B cell (primary cell): ENCODE measurements around the gene NDUFAB1. TPM values are rescaled to one million over a fixed set of nuclear protein-coding genes. Genes with fewer than 3 reads are reported as not detected.

ENCODE experiments used
- ATAC-seq: fragments of 200-7000 bp; cut with Tn5 transposase; one replicate; pipeline ENCODE4 v1.10.0; 2021; ENCODE audit warnings: low read depth, mild to moderate bottlenecking, moderate number of reproducible peaks, moderate library complexity
- CTCF ChIA-PET: fragments of 350-600 bp; sonication (Branson Sonifier 250); formaldehyde crosslinking; loops from one replicate; lab custom pipeline; 2021; ENCODE audit warnings: antibody characterized with exemption, inconsistent platforms; lab: Charles Lee
- POLR2A ChIA-PET: fragments of 350-600 bp; sonication (Branson Sonifier 250); formaldehyde crosslinking; loops from one replicate; lab custom pipeline; 2021; ENCODE audit warnings: antibody characterized with exemption; lab: Charles Lee
- DNase-seq: peaks from one replicate; pipeline ENCODE4 v3.0.0; 2013
- H2AFZ ChIP-seq: 2 replicates; pipeline ENCODE4 v1.6.1; 2012; ENCODE audit warnings: mild to moderate bottlenecking, low read depth, low read length; ENCODE audit not compliant: insufficient read depth, poor library complexity, severe bottlenecking
- H3K27ac ChIP-seq, 2 donors: 1 replicate in 1 of 2; 2 replicates in 1 of 2; pipeline ENCODE4 v1.5.1; 2012 to 2013; ENCODE audit warnings: low read length in 2 of 2, mild to moderate bottlenecking in 2 of 2, moderate library complexity in 1 of 2
- H3K27me3 ChIP-seq, 4 experiments: fragments of 200-600 bp in 1 of 4; sonication (generic) in 1 of 4; replicated peaks in 1 of 4; 1 replicate in 2 of 4; 2 replicates in 2 of 4; pipeline versions ENCODE4 v1.6.1 to v1.7.0; 2013 to 2016; ENCODE audit warnings: low read length in 3 of 4, mild to moderate bottlenecking in 2 of 4, mixed read lengths in 1 of 4, moderate library complexity in 1 of 4; ENCODE audit not compliant: insufficient read depth in 4 of 4, control insufficient read depth in 3 of 4; ENCODE audit errors: control extremely low read depth in 1 of 4
- H3K36me3 ChIP-seq, 2 experiments: replicated peaks in 1 of 2; 1 replicate in 1 of 2; 2 replicates in 1 of 2; pipeline versions ENCODE4 v1.6.1 to v1.7.1; 2013; ENCODE audit warnings: low read length in 1 of 2; ENCODE audit not compliant: insufficient read depth in 2 of 2, control insufficient read depth in 1 of 2; ENCODE audit errors: control extremely low read depth in 1 of 2, extremely low read depth in 1 of 2
- H3K4me1 ChIP-seq, 2 donors: fragments of 200-600 bp in 1 of 2; sonication (generic) in 1 of 2; 1 replicate in 1 of 2; 2 replicates in 1 of 2; pipeline versions ENCODE4 v1.5.1 to v1.6.1; 2013 to 2017; ENCODE audit warnings: low read length in 2 of 2; ENCODE audit not compliant: control insufficient read depth in 2 of 2, insufficient read depth in 2 of 2
- H3K4me2 ChIP-seq: replicated peaks from 2 replicates; pipeline ENCODE3; 2012; ENCODE audit warnings: mild to moderate bottlenecking, low read depth, low read length; ENCODE audit not compliant: poor library complexity, severe bottlenecking
- H3K4me3 ChIP-seq, 5 experiments: fragments of 200-600 bp in 1 of 5; sonication (generic) in 1 of 5; 1 replicate in 3 of 5; 2 replicates in 2 of 5; pipeline versions ENCODE4 v1.5.1 to v1.7.0; 2011 to 2016; ENCODE audit warnings: low read length in 4 of 5, mild to moderate bottlenecking in 4 of 5, low read depth in 2 of 5, control low read depth in 1 of 5, moderate library complexity in 1 of 5; ENCODE audit not compliant: insufficient read depth in 1 of 5; ENCODE audit errors: control extremely low read depth in 1 of 5, extremely low read depth in 1 of 5
- H3K79me2 ChIP-seq: fragments of 200-600 bp; sonication (generic); one replicate; pipeline ENCODE4 v1.6.0; 2016; ENCODE audit warnings: low read length; ENCODE audit not compliant: control insufficient read depth, insufficient read depth
- H3K9ac ChIP-seq: fragments of 200-600 bp; sonication (generic); 2 replicates; pipeline ENCODE4 v1.6.1; 2017; ENCODE audit warnings: mild to moderate bottlenecking, low read length, moderate library complexity
- H3K9me3 ChIP-seq, 3 donors: one replicate each; pipeline versions ENCODE4 v1.6.1 to v1.7.1; 2013; ENCODE audit warnings: low read length in 2 of 3; ENCODE audit not compliant: control insufficient read depth in 2 of 3, insufficient read depth in 1 of 3; ENCODE audit errors: control extremely low read depth in 1 of 3
- H4K20me1 ChIP-seq: 2 replicates; pipeline ENCODE4 v1.6.0; 2012; ENCODE audit warnings: mild to moderate bottlenecking, low read length; ENCODE audit not compliant: insufficient read depth, control insufficient read depth, poor library complexity, severe bottlenecking
- H3K27ac Mint-ChIP-seq: one replicate; pipeline ENCODE4 v1.8.0; 2021; ENCODE audit warnings: mixed read lengths
- H3K27me3 Mint-ChIP-seq: one replicate; pipeline ENCODE4 v1.8.0; 2021; ENCODE audit warnings: mixed read lengths
- H3K4me1 Mint-ChIP-seq: one replicate; pipeline ENCODE4 v1.8.0; 2021; ENCODE audit warnings: mixed read lengths
- H3K4me3 Mint-ChIP-seq: one replicate; pipeline ENCODE4 v1.8.0; 2021; ENCODE audit warnings: mixed read lengths
- H3K9me3 Mint-ChIP-seq: one replicate; pipeline ENCODE4 v1.8.0; 2022; ENCODE audit warnings: mixed read lengths; ENCODE audit not compliant: insufficient read depth
- EZH2 ChIP-seq: IDR thresholded peaks from 2 replicates; pipeline ENCODE4 v1.6.1; 2012; ENCODE audit warnings: borderline replicate concordance, low read depth, mild to moderate bottlenecking, moderate library complexity, low read length; ENCODE audit not compliant: insufficient read depth, poor library complexity, severe bottlenecking
- WGBS: methylation state at CpG from one replicate; pipeline ENCODE4 v1.1.5; 2013; ENCODE audit warnings: missing lambda C conversion rate; ENCODE audit not compliant: insufficient coverage; 5-methylcytosine and 5-hydroxymethylcytosine counted together
- intact Hi-C: fragments of 100-400 bp; cut with micrococcal nuclease; formaldehyde crosslinking; loops from one replicate; pipeline ENCODE4 v1.10.0; 2022
- polyA plus RNA-seq: library from polyadenylated mRNA; depleted of rRNA; stranded (reverse); fragments of >200 nt; gene quantifications from 2 replicates; pipeline ENCODE4 v1.2.3, GENCODE V29; 2012
- total RNA-seq, 2 donors: library from RNA; stranded (reverse); fragments of 120-200 nt in 1 of 2; gene quantifications; 1 replicate in 1 of 2; 2 replicates in 1 of 2; pipeline versions ENCODE4 v1.2.3 to v1.2.4, GENCODE V29; 2013 to 2022
- TF ChIP-seq, protein P1 (sequence below): fragments of 200-600 bp; IDR thresholded peaks from one replicate; pipeline ENCODE4 v1.8.0; 2022; ENCODE audit warnings: antibody characterized with exemption, mild to moderate bottlenecking

NDUFAB1 gene
- total and polyA plus RNA-seq, 2 donors (not counting 1 experiment from before 2014, with no cell fraction given), result 33.6 to 39.3 TPM

DNA sequence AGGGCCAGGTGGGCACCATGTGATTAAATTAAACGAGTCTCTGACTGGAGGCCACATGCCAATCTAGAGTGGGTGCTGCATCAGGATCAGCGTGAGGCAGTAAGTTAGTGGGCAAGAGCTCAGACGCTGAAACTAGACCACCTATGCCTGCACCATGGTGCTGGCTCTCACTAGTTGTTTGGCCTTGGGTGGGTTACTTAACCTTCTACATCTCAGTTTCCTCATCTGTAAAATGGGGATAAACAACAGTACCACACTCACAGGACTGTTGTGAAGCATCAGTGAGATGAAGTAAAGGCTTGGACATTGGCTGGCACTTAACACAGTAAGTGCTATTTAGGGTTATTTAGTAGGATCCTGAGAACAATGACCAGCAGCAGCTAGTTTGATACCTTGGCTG lies 5.9 kb downstream of the NDUFAB1 start:
- 88% methylated on average over 1 of the region's 3 CpGs for WGBS
- Histone ChIP-seq H3K9ac (no peak overlapping the region), H3K27me3 (no peaks in the 10 kb centered on the region), H3K9me3 (no peaks in the 10 kb centered on the region), H4K20me1 (peaks cover 78% of the 10 kb centered on the region), H3K27ac (no peak overlapping the region), H3K4me1 (peaks cover 7% of the 10 kb centered on the region in 2 donors), H3K36me3 (peaks cover 0 to 68% of the 10 kb centered on the region in 2 experiments), H3K79me2 (peaks cover 83% of the 10 kb centered on the region), H3K4me3 (no peak overlapping the region), H2AFZ (no peak overlapping the region), H3K4me2 (no peak overlapping the region)
- Mint-ChIP-seq H3K4me3 (no peak overlapping the region), H3K4me1 (peaks cover 12% of the 10 kb centered on the region), H3K9me3 (no peaks in the 10 kb centered on the region), H3K27ac (no peak overlapping the region), H3K27me3 (no peaks in the 10 kb centered on the region)
- TF ChIP-seq, protein P1, sequence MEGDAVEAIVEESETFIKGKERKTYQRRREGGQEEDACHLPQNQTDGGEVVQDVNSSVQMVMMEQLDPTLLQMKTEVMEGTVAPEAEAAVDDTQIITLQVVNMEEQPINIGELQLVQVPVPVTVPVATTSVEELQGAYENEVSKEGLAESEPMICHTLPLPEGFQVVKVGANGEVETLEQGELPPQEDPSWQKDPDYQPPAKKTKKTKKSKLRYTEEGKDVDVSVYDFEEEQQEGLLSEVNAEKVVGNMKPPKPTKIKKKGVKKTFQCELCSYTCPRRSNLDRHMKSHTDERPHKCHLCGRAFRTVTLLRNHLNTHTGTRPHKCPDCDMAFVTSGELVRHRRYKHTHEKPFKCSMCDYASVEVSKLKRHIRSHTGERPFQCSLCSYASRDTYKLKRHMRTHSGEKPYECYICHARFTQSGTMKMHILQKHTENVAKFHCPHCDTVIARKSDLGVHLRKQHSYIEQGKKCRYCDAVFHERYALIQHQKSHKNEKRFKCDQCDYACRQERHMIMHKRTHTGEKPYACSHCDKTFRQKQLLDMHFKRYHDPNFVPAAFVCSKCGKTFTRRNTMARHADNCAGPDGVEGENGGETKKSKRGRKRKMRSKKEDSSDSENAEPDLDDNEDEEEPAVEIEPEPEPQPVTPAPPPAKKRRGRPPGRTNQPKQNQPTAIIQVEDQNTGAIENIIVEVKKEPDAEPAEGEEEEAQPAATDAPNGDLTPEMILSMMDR, result no peak
- no peak for ATAC-seq
- DNase-seq, result no peak
- intact Hi-C loops, result no loop called here
- POLR2A ChIA-PET, result no interaction called here
- CTCF ChIA-PET, result interaction anchor here (1.3 kb wide), 2 partner anchors 32 to 88 kb away, joined by 3 read pairs; partner anchors contain the start of gene UBFD1

DNA sequence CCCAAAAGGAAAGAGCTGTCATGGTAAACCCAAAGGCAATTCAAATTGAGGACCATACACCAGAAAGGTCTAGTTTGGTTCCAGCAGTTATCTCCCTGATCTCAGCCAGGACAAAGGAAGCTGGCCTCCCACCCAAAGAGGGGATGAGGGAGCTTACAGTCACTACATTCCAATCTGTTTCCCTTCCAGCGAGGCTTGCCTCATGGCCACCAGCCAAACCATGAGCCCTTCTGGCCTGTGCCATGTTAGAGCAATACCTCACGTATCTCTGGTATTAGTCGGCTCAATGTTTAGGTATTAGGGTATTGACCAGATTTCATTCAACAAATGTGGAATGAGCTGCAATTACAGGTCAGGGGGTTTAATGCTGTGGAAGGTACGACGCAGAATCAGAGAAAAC lies 8.4 kb downstream of the NDUFAB1 start:
- CTCF ChIA-PET, result no interaction called here
- Histone ChIP-seq H3K4me3 (no peak overlapping the region), H3K4me1 (no peaks in the 10 kb centered on the region), H3K9ac (no peak overlapping the region), H4K20me1 (peaks cover 60% of the 10 kb centered on the region), H3K4me2 (no peak overlapping the region), H3K36me3 (peaks cover 0 to 74% of the 10 kb centered on the region in 2 experiments), H3K9me3 (no peaks in the 10 kb centered on the region), H3K27ac (no peak overlapping the region), H2AFZ (no peak overlapping the region), H3K79me2 (peaks cover 60% of the 10 kb centered on the region), H3K27me3 (no peaks in the 10 kb centered on the region)
- TF ChIP-seq EZH2, result no peak
- TF ChIP-seq, protein P1, result no peak
- ATAC-seq, result no peak
- intact Hi-C loops, result no loop called here
- Mint-ChIP-seq H3K9me3 (no peaks in the 10 kb centered on the region), H3K4me1 (peaks cover 3% of the 10 kb centered on the region), H3K4me3 (no peak overlapping the region), H3K27ac (no peak overlapping the region), H3K27me3 (no peaks in the 10 kb centered on the region)
- WGBS, result 100% methylated on average over 2 of the region's 5 CpGs
- no peak for DNase-seq
- POLR2A ChIA-PET, result no interaction called here
